ENCODE results near the gene TTC36.
"Not testable (repeated sequence)": the region's sequence is repeated elsewhere in the genome, so short reads cannot be mapped to it uniquely, and the experiment has no call there.

The TTC36 gene

GRCh38 chr11:118527109-118527508 lies at the start of gene TTC36:
TTC36 (plus strand) TSS chr11:118527474; CDS start chr11:118527495, 21 bp downstream.
- POLR2A ChIA-PET: no interaction called here
- H3K9me3 ChIP-seq (ENCODE audit: control insufficient read depth, insufficient read depth, low read depth, low read length): no peaks in the 10 kb centered on the region
- CTCF ChIA-PET: interaction anchor here (0.6 to 0.8 kb wide), 3 partner anchors 17 to 356 kb away, joined by 3 read pairs; no protein-coding TSS in a partner anchor
- no peak within 1 kb of the TSS for H3K4me3 ChIP-seq (ENCODE audit: low read depth, low read length)
- no peak within 1 kb of the TSS for H3K27ac ChIP-seq (ENCODE audit: extremely low read depth, low read depth, low read length)
- TF ChIP-seq ZNF423 (tag by site-specific recombination; IDR thresholded peaks at IDR 0.05) (no peak), ZNF664 (tag by site-specific recombination; IDR thresholded peaks at IDR 0.05) (no peak), ZNF768 (tag by site-specific recombination; IDR thresholded peaks at IDR 0.05) (no peak), ZNF626 (tag by site-specific recombination; IDR thresholded peaks at IDR 0.05) (no peak), ZSCAN30 (tag by site-specific recombination; IDR thresholded peaks at IDR 0.05) (no peak), KLF10 (tag by site-specific recombination; IDR thresholded peaks at IDR 0.05) (no peak), KLF16 (tag by site-specific recombination; IDR thresholded peaks at IDR 0.05) (no peak), ZNF610 (tag by site-specific recombination; IDR thresholded peaks at IDR 0.05; ENCODE audit: borderline replicate concordance) (no peak)
- H3K36me3 ChIP-seq (ENCODE audit: control insufficient read depth in 2 of 2, insufficient read depth in 1 of 2, low read length in 2 of 2): peaks cover 0 to 51% of the 10 kb centered on the region in 2 experiments; a peak in 1 of 3 replicates
- no peaks in the 10 kb centered on the region for H3K4me1 ChIP-seq (ENCODE audit: control insufficient read depth, insufficient read depth, low read length)

- not testable (repeated sequence) for H3K4me3 ChIP-seq (ENCODE audit: low read depth, low read length)
Measured at GRCh38 chr11:118481238-118481637, 46.0 kb upstream of the TTC36 start.

GRCh38 chr11:118484405-118484804 lies 42.9 kb upstream of the TTC36 start:
- H3K9me3 ChIP-seq (ENCODE audit: control insufficient read depth, insufficient read depth, low read depth, low read length): no peaks in the 10 kb centered on the region
- H3K27ac ChIP-seq (ENCODE audit: extremely low read depth, low read depth, low read length): no peak overlapping the region
- no peak for TF ChIP-seq ZNF280C (tag by site-specific recombination; IDR thresholded peaks at IDR 0.05)
- no peak for TF ChIP-seq OVOL3 (tag by site-specific recombination; IDR thresholded peaks at IDR 0.05)
- no peak for TF ChIP-seq ZBTB8A (tag by site-specific recombination; IDR thresholded peaks at IDR 0.05)
- TF ChIP-seq ZNF24 (tag by site-specific recombination; IDR thresholded peaks at IDR 0.05): no peak
- no peak for TF ChIP-seq ZNF571 (tag by site-specific recombination; IDR thresholded peaks at IDR 0.05)
- TF ChIP-seq REST (tag by site-specific recombination; IDR thresholded peaks at IDR 0.05): no peak
- no peak for TF ChIP-seq RBAK (tag by site-specific recombination; IDR thresholded peaks at IDR 0.05)
- TF ChIP-seq GFI1B (tag by site-specific recombination; IDR thresholded peaks at IDR 0.05): no peak
- no peak for TF ChIP-seq ZNF341 (tag by site-specific recombination; IDR thresholded peaks at IDR 0.05; ENCODE audit: low read depth)
- H3K36me3 ChIP-seq (ENCODE audit: control insufficient read depth in 2 of 2, insufficient read depth in 1 of 2, low read length in 2 of 2): peaks cover 30 to 72% of the 10 kb centered on the region in 2 experiments; a peak in 2 of 3 replicates
- CTCF ChIA-PET: interaction anchor here (0.8 kb wide), 1 partner anchor 82 kb away, joined by 3 read pairs; no protein-coding TSS in a partner anchor
- H3K4me1 ChIP-seq (ENCODE audit: control insufficient read depth, insufficient read depth, low read length): no peaks in the 10 kb centered on the region
- POLR2A ChIA-PET: no interaction called here
- H3K4me3 ChIP-seq (ENCODE audit: low read depth, low read length): no peak overlapping the region

More at GRCh38 chr11:118481238-118481637, 46.0 kb upstream of the TTC36 start:
- POLR2A ChIA-PET; H3K27ac ChIP-seq (ENCODE audit: extremely low read depth, low read depth, low read length); H3K4me1 ChIP-seq (ENCODE audit: control insufficient read depth, insufficient read depth, low read length); H3K9me3 ChIP-seq (ENCODE audit: control insufficient read depth, insufficient read depth, low read depth, low read length): not testable (repeated sequence)
- peaks cover 28 to 85% of the 10 kb centered on the region in 2 experiments; a peak in 2 of 3 replicates for H3K36me3 ChIP-seq (ENCODE audit: control insufficient read depth in 2 of 2, insufficient read depth in 1 of 2, low read length in 2 of 2)
- CTCF ChIA-PET: interaction anchor here (0.7 kb wide), 2 partner anchors 82 to 105 kb away, joined by 3 read pairs; no protein-coding TSS in a partner anchor
- TF ChIP-seq ZNF146 (tag by site-specific recombination; IDR thresholded peaks at IDR 0.05): peak; percentile 91
